Astrocyte (in vitro differentiated cells and primary cell): ENCODE results near the gene LMAN2L.

Source experiments
- EZH2 ChIP-seq: IDR thresholded peaks from 2 replicates; pipeline ENCODE4 v1.6.1; 2012; ENCODE audit warnings: mild to moderate bottlenecking, low read length, inconsistent platforms; ENCODE audit not compliant: insufficient read depth
- TF ChIP-seq, protein P1 (sequence below): IDR thresholded peaks from 2 replicates; pipeline ENCODE4 v1.5.1; 2011; ENCODE audit warnings: low read depth, mild to moderate bottlenecking, inconsistent platforms, low read length, moderate library complexity; ENCODE audit not compliant: insufficient read depth

DNA sequence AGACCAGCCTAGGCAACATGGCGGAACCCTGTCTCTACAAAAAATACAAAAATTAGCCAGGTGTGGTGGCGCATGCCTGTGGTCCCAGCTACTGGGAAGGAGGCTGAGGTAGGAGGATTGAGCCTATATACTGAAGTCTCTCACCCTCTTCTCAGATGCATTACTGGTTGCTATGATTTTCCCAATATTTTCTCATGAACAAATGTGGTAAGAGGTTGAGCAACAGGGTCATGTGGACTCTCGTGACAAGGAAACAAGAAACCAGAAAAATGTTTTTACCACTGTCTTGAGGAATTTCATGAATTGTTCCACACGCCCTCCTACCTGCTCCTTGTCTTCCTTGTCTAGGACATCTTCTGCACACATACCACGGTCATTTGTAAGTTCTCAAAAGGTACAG lies 12.4 kb downstream of the LMAN2L start:
- TF ChIP-seq, protein P1, sequence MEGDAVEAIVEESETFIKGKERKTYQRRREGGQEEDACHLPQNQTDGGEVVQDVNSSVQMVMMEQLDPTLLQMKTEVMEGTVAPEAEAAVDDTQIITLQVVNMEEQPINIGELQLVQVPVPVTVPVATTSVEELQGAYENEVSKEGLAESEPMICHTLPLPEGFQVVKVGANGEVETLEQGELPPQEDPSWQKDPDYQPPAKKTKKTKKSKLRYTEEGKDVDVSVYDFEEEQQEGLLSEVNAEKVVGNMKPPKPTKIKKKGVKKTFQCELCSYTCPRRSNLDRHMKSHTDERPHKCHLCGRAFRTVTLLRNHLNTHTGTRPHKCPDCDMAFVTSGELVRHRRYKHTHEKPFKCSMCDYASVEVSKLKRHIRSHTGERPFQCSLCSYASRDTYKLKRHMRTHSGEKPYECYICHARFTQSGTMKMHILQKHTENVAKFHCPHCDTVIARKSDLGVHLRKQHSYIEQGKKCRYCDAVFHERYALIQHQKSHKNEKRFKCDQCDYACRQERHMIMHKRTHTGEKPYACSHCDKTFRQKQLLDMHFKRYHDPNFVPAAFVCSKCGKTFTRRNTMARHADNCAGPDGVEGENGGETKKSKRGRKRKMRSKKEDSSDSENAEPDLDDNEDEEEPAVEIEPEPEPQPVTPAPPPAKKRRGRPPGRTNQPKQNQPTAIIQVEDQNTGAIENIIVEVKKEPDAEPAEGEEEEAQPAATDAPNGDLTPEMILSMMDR, result no peak
- TF ChIP-seq EZH2, result no peak
